ENCODE data around the gene LCE7A. TPM values are rescaled to one million over a fixed set of nuclear protein-coding genes. Genes with fewer than 3 reads are reported as not detected.

Gene LCE7A
- total RNA-seq, 1 experiment from 2014 or later, result not detected

- H3K27me3 Mint-ChIP-seq (ENCODE audit: low read depth), result no peaks in the 10 kb centered on the region
These were observed 6.5 kb downstream of the LCE7A start for GRCh38 chr1:152866321-152866720.

More at GRCh38 chr1:152866321-152866720, 6.5 kb downstream of the LCE7A start:
- no CpG with 5 or more reads among the region's 2 CpGs for WGBS (ENCODE audit: extremely low coverage, insufficient read length, low lambda C conversion rate)
- no peaks in the 10 kb centered on the region for H3K79me2 ChIP-seq (ENCODE audit: insufficient read depth, low read length)
- no peak for DNase-seq
- no peaks in the 10 kb centered on the region for H4K20me1 ChIP-seq (ENCODE audit: control insufficient read depth, insufficient read depth, insufficient read length)
- H4K91ac ChIP-seq (ENCODE audit: insufficient read length, low read depth, low read length), result no peak overlapping the region
- no peak overlapping the region for H3K4ac ChIP-seq (ENCODE audit: low read depth, low read length)
- no peak overlapping the region for H2BK12ac ChIP-seq (ENCODE audit: insufficient read length, low read depth, low read length)
- no peak overlapping the region for H3K27ac ChIP-seq (ENCODE audit: insufficient read length, low read depth, low read length)
- H3K4me2 ChIP-seq (ENCODE audit: insufficient read depth, insufficient read length, low read length), result no peak overlapping the region
- Mint-ChIP-seq H3K36me3 (ENCODE audit: insufficient read depth in 1 of 3, low read depth in 3 of 3) (no peaks in the 10 kb centered on the region; a peak in 2 of 7 replicates), H3K9me3 (peaks cover 20 to 23% of the 10 kb centered on the region in 2 experiments), H3K27ac (no peak overlapping the region), H3K4me1 (no peaks in the 10 kb centered on the region), H3K4me3 (no peak overlapping the region)
- no peak overlapping the region for H3K14ac ChIP-seq (ENCODE audit: insufficient read depth, low read length)
- no peaks in the 10 kb centered on the region for H3K4me1 ChIP-seq (ENCODE audit: insufficient read depth, low read length)
- no peak overlapping the region for H2BK15ac ChIP-seq (ENCODE audit: low read depth, low read length)
- no peak overlapping the region for H2BK5ac ChIP-seq (ENCODE audit: insufficient read length, low read length)
- H3T11ph ChIP-seq (ENCODE audit: low read length), result no peak overlapping the region
- no peaks in the 10 kb centered on the region for H3K79me1 ChIP-seq (ENCODE audit: insufficient read depth, low read depth, low read length, poor library complexity, severe bottlenecking)
- no peak overlapping the region for H4K8ac ChIP-seq (replicated peaks; ENCODE audit: insufficient read length, low read depth, low read length)
- no peak overlapping the region for H2BK20ac ChIP-seq (ENCODE audit: low read depth, low read length, poor library complexity, severe bottlenecking)
- H3K9ac ChIP-seq (ENCODE audit: extremely low read depth, insufficient read length, low read length), result no peak overlapping the region
- no peak overlapping the region for H4K5ac ChIP-seq (ENCODE audit: insufficient read length, low read depth, low read length)
- H3K18ac ChIP-seq (ENCODE audit: insufficient read length, low read depth, low read length), result no peak overlapping the region
- H3K9me3 ChIP-seq (ENCODE audit: control insufficient read depth, low read depth, low read length), result peaks cover 40% of the 10 kb centered on the region
- H2AFZ ChIP-seq (ENCODE audit: low read length), result no peak overlapping the region
- no peak overlapping the region for H2BK120ac ChIP-seq (ENCODE audit: low read depth, low read length, poor library complexity, severe bottlenecking)
- H3K27me3 ChIP-seq (ENCODE audit: insufficient read depth, low read length), result no peaks in the 10 kb centered on the region
- no peaks in the 10 kb centered on the region for H3K23me2 ChIP-seq (ENCODE audit: insufficient read length, low read depth, low read length, poor library complexity, severe bottlenecking)
- H2AK5ac ChIP-seq (ENCODE audit: insufficient read length, low read length), result no peak overlapping the region
- no peak for TF ChIP-seq CTCF (conservative IDR thresholded peaks at IDR 0.05)
- no peak overlapping the region for H3K23ac ChIP-seq (ENCODE audit: insufficient read length, low read depth, low read length)
- H3K56ac ChIP-seq (ENCODE audit: insufficient read length, low read depth, low read length), result no peak overlapping the region

Measured in H9 (cell line).